ENCODE data around the gene VSX1. TPM values are rescaled to one million over a fixed set of nuclear protein-coding genes. Genes with fewer than 3 reads are reported as not detected.

The VSX1 gene
- total RNA-seq, 1 experiment from 2014 or later: not detected

- TF ChIP-seq CTCF (IDR thresholded peaks at IDR 0.05; ENCODE audit: unreplicated experiment): no peak
- Mint-ChIP-seq H3K27ac (ENCODE audit: low read depth, unreplicated experiment) (no peak overlapping the region), H3K4me3 (ENCODE audit: unreplicated experiment) (no peak overlapping the region), H3K9me3 (ENCODE audit: unreplicated experiment) (no peaks in the 10 kb centered on the region), H3K27me3 (ENCODE audit: insufficient read depth, unreplicated experiment) (peaks cover 12% of the 10 kb centered on the region), H3K36me3 (ENCODE audit: insufficient read depth, unreplicated experiment) (peaks cover 7% of the 10 kb centered on the region), H3K4me1 (ENCODE audit: insufficient read depth, unreplicated experiment) (peaks cover 7% of the 10 kb centered on the region)
- CTCF ChIA-PET: interaction anchor here (0.6 kb wide), 1 partner anchor 26 kb away, joined by 3 read pairs; no protein-coding TSS in a partner anchor
- intact Hi-C loops (cut with micrococcal nuclease): no loop called here
- BruUV-seq (replicated peaks): no TSS peak
- POLR2A ChIA-PET: no interaction called here
- DNase-seq (ENCODE audit: unreplicated experiment): no peak
Measured at GRCh38 chr20:25120457-25120856, 38.5 kb upstream of the VSX1 start.

GRCh38 chr20:25118529-25118928 lies 36.6 kb upstream of the VSX1 start:
- H3K9me3 Mint-ChIP-seq (ENCODE audit: unreplicated experiment): no peaks in the 10 kb centered on the region
- POLR2A ChIA-PET: no interaction called here
- H3K27ac Mint-ChIP-seq (ENCODE audit: low read depth, unreplicated experiment): no peak overlapping the region
- H3K27me3 Mint-ChIP-seq (ENCODE audit: insufficient read depth, unreplicated experiment): peaks cover 12% of the 10 kb centered on the region
- TF ChIP-seq CTCF (IDR thresholded peaks at IDR 0.05; ENCODE audit: unreplicated experiment): no peak
- H3K36me3 Mint-ChIP-seq (ENCODE audit: insufficient read depth, unreplicated experiment): peaks cover 7% of the 10 kb centered on the region
- CTCF ChIA-PET: no interaction called here
- H3K4me3 Mint-ChIP-seq (ENCODE audit: unreplicated experiment): no peak overlapping the region
- H3K4me1 Mint-ChIP-seq (ENCODE audit: insufficient read depth, unreplicated experiment): peaks cover 7% of the 10 kb centered on the region
- no peak for DNase-seq (ENCODE audit: unreplicated experiment)
- intact Hi-C loops (cut with micrococcal nuclease): no loop called here
- no TSS peak for BruUV-seq (replicated peaks)

GRCh38 chr20:25117990-25118389 lies 36.0 kb upstream of the VSX1 start:
- Mint-ChIP-seq H3K27ac (ENCODE audit: low read depth, unreplicated experiment) (no peak overlapping the region), H3K36me3 (ENCODE audit: insufficient read depth, unreplicated experiment) (peaks cover 7% of the 10 kb centered on the region), H3K4me1 (ENCODE audit: insufficient read depth, unreplicated experiment) (peaks cover 7% of the 10 kb centered on the region), H3K27me3 (ENCODE audit: insufficient read depth, unreplicated experiment) (peaks cover 12% of the 10 kb centered on the region), H3K9me3 (ENCODE audit: unreplicated experiment) (no peaks in the 10 kb centered on the region), H3K4me3 (ENCODE audit: unreplicated experiment) (no peak overlapping the region)
- no peak for TF ChIP-seq CTCF (IDR thresholded peaks at IDR 0.05; ENCODE audit: unreplicated experiment)
- CTCF ChIA-PET: no interaction called here
- intact Hi-C loops (cut with micrococcal nuclease): no loop called here
- no TSS peak for BruUV-seq (replicated peaks)
- no peak for DNase-seq (ENCODE audit: unreplicated experiment)
- POLR2A ChIA-PET: interaction anchor here (0.6 kb wide), 1 partner anchor 94 kb away, joined by 3 read pairs; no protein-coding TSS in a partner anchor

GRCh38 chr20:25116739-25117458 lies 35.0 kb upstream of the VSX1 start:
- no peak for TF ChIP-seq CTCF (IDR thresholded peaks at IDR 0.05; ENCODE audit: unreplicated experiment)
- Mint-ChIP-seq H3K9me3 (ENCODE audit: unreplicated experiment) (no peaks in the 10 kb centered on the region), H3K27me3 (ENCODE audit: insufficient read depth, unreplicated experiment) (peaks cover 6% of the 10 kb centered on the region), H3K27ac (ENCODE audit: low read depth, unreplicated experiment) (no peak overlapping the region), H3K4me1 (ENCODE audit: insufficient read depth, unreplicated experiment) (peaks cover 7% of the 10 kb centered on the region), H3K4me3 (ENCODE audit: unreplicated experiment) (no peak overlapping the region), H3K36me3 (ENCODE audit: insufficient read depth, unreplicated experiment) (peaks cover 7% of the 10 kb centered on the region)
- intact Hi-C loops (cut with micrococcal nuclease): no loop called here
- no TSS peak for BruUV-seq (replicated peaks)
- DNase-seq (ENCODE audit: unreplicated experiment): no peak
- ChIA-PET POLR2A (interaction anchor here (0.7 to 1.2 kb wide), 2 partner anchors 14 to 62 kb away, joined by 3 read pairs; no protein-coding TSS in a partner anchor), CTCF (interaction anchor here (0.8 kb wide), 1 partner anchor 9 kb away, joined by 5 read pairs; no protein-coding TSS in a partner anchor)
